KMS-11 (cell line): ENCODE data around the gene ZDHHC5.
A peak's percentile ranks its signal among the peaks of the same experiment; 100 is the strongest.

Experiments
- H2AFZ ChIP-seq: fragments of 200-600 bp; sonication (generic); 2 replicates; pipeline ENCODE4 v1.6.1; 2016; ENCODE audit warnings: antibody characterized with exemption, mixed run types, low read depth
- H3K27ac ChIP-seq: fragments of 200-600 bp; sonication (generic); 2 replicates; pipeline ENCODE4 v1.6.1; 2016; ENCODE audit warnings: mild to moderate bottlenecking, mixed run types
- H3K27me3 ChIP-seq: fragments of 200-600 bp; sonication (generic); 2 replicates; pipeline ENCODE4 v1.6.1; 2017; ENCODE audit warnings: mild to moderate bottlenecking, low read depth, mixed run types, moderate library complexity; ENCODE audit not compliant: insufficient read depth
- H3K36me3 ChIP-seq: fragments of 200-600 bp; sonication (generic); 2 replicates; pipeline ENCODE4 v1.6.1; 2017; ENCODE audit warnings: mild to moderate bottlenecking, mixed run types; ENCODE audit not compliant: insufficient read depth
- H3K4me1 ChIP-seq: fragments of 200-600 bp; sonication (generic); 2 replicates; pipeline ENCODE4 v1.6.1; 2016; ENCODE audit warnings: mild to moderate bottlenecking, low read depth, mixed run types; ENCODE audit not compliant: poor library complexity, severe bottlenecking
- H3K4me2 ChIP-seq: fragments of 200-600 bp; sonication (generic); 2 replicates; pipeline ENCODE4 v1.7.0; 2016; ENCODE audit warnings: mild to moderate bottlenecking, mixed run types
- H3K4me3 ChIP-seq: fragments of 200-600 bp; sonication (generic); IDR thresholded peaks from 2 replicates; pipeline ENCODE4 v1.6.1; 2017; ENCODE audit warnings: low read depth, low read length, mixed read lengths; ENCODE audit not compliant: insufficient read depth
- H3K79me2 ChIP-seq: fragments of 200-600 bp; sonication (generic); 2 replicates; pipeline ENCODE4 v1.6.1; 2016; ENCODE audit warnings: low read depth, mixed run types; ENCODE audit not compliant: insufficient read depth
- H3K9ac ChIP-seq: fragments of 200-600 bp; sonication (generic); 2 replicates; pipeline ENCODE4 v1.6.1; 2016; ENCODE audit warnings: mild to moderate bottlenecking, mixed run types
- H4K20me1 ChIP-seq: fragments of 200-600 bp; sonication (generic); 2 replicates; pipeline ENCODE4 v1.6.1; 2016; ENCODE audit warnings: mild to moderate bottlenecking, mixed run types; ENCODE audit not compliant: insufficient read depth
- CTCF ChIP-seq: fragments of 200-600 bp; sonication (generic); conservative IDR thresholded peaks from 2 replicates; pipeline ENCODE4 v1.6.1; 2017; ENCODE audit warnings: low read depth, mild to moderate bottlenecking, antibody characterized with exemption, low read length, moderate library complexity, mixed read lengths

ZDHHC5 gene

DNA sequence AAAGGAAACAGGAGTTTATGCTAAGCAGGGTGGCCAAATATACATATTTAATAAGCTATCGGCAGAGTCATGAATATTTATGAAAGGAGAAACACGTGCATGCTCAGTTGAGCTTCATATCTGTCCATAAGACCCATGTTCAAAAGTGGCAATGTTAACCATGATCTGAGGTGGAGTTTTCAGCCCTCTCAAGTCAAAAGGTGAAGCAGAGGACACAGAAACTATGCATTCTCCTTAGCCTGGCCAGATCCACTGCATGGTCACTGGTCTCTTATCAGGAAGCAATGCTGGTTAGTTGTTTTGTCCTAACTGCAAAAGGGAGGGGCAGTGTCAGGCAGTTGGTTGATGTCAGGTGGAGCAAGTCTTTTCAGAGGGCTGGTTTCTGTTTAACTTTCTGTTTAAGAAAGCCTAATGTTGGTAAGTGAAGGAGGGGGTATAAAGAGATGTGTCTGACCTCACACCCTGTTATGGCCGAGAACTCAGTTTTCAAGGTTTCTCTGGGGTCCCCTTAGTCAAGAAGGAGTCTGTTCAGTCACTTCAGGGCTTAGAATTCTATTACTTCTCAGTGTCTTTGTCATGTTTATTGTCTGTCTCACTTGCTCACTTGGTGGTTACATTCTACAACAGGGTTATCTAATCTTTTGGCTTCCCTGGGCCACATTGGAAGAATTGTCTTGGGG is 67.8 kb downstream of the ZDHHC5 start:
- Histone ChIP-seq H2AFZ (no peak overlapping the region), H3K27me3 (no peaks in the 10 kb centered on the region), H3K4me1 (peaks cover 18% of the 10 kb centered on the region), H3K4me2 (peak overlapping the region; percentile 3), H4K20me1 (no peaks in the 10 kb centered on the region), H3K9ac (no peak overlapping the region), H3K79me2 (peaks cover 23% of the 10 kb centered on the region; the same call in 1 of the 2 replicates), H3K36me3 (no peaks in the 10 kb centered on the region; the same call in 1 of the 2 replicates), H3K4me3 (no peak overlapping the region), H3K27ac (peak overlapping the region; percentile 24; the same call in 1 of the 2 replicates)
- TF ChIP-seq CTCF = no peak

GRCh38 chr11:57741132-57742086 is 73.5 kb downstream of the ZDHHC5 start, which contains the start of gene SELENOH:
TSS of gene SELENOH (plus strand) at chr11:57741491. CDS start at chr11:57741596, 105 bp downstream.
- no peak within 1 kb of the TSS for H3K4me3 ChIP-seq
- peak within 1 kb of the TSS; percentile 85 for H3K9ac ChIP-seq
- no peaks in the 10 kb centered on the region for H3K27me3 ChIP-seq
- H3K4me1 ChIP-seq = peaks cover 7% of the 10 kb centered on the region
- no peaks in the 10 kb centered on the region; the same call in 1 of the 2 replicates for H3K36me3 ChIP-seq
- H3K4me2 ChIP-seq = peak within 1 kb of the TSS; percentile 78
- H2AFZ ChIP-seq = peak within 1 kb of the TSS; percentile 59
- H3K27ac ChIP-seq = peak within 1 kb of the TSS; percentile 68
- H3K79me2 ChIP-seq = 0 out of 2 replicates have a peak, but pooled peaks cover 12% of the 10 kb centered on the region
- no peaks in the 10 kb centered on the region for H4K20me1 ChIP-seq
- TF ChIP-seq CTCF = no peak

DNA sequence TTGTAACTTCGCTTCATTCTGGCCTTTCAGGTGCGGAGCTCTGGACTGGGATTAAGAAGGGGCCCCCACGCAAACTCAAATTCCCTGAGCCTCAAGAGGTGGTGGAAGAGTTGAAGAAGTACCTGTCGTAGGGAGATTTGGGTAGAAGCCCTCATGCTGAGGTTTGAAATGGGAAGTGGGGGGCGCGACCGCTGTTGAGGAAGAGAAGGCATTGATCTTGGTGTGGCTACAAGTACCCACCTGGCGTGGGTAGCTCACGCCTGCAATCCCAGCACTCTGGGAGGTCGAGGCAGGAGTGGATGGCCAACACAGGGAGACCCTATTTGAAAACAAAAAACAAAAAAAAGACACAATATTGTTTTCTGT is 74.2 kb downstream of the ZDHHC5 start:
- Histone ChIP-seq H3K27me3 (no peaks in the 10 kb centered on the region), H3K36me3 (no peaks in the 10 kb centered on the region; the same call in 1 of the 2 replicates), H4K20me1 (no peaks in the 10 kb centered on the region), H3K9ac (peak overlapping the region; percentile 85), H3K4me2 (peak overlapping the region; percentile 46), H3K4me1 (peaks cover 7% of the 10 kb centered on the region), H2AFZ (peak overlapping the region; percentile 52; the same call in 1 of the 2 replicates), H3K27ac (peak overlapping the region; percentile 68), H3K79me2 (0 out of 2 replicates have a peak, but pooled peaks cover 12% of the 10 kb centered on the region), H3K4me3 (no peak overlapping the region)
- TF ChIP-seq CTCF = no peak

DNA sequence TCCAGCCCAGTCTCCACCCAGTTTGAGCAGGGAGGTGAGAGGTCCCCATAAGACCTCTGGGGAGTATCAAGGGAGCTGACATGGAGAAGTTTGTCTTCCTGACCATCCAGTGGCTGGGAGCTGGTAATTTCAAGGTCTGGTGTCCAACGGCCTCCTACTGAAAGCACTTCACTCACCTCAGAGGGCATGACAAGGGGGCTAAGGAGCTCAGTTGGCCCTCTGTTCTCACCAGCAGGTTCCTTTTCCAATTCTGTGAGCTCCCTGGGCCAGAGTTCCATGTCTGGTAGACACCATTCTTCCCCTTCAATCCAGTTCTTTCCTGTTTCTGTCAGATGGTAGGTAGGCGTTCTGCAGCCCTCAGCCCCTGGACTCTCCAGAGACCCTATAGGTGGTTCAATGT is 76.4 kb downstream of the ZDHHC5 start:
- H3K79me2 ChIP-seq = 0 out of 2 replicates have a peak, but pooled peaks cover 12% of the 10 kb centered on the region
- TF ChIP-seq CTCF = no peak
- no peaks in the 10 kb centered on the region for H3K27me3 ChIP-seq
- no peak overlapping the region for H3K4me3 ChIP-seq
- peaks cover 7% of the 10 kb centered on the region for H3K4me1 ChIP-seq
- H3K9ac ChIP-seq = no peak overlapping the region
- H2AFZ ChIP-seq = no peak overlapping the region
- no peaks in the 10 kb centered on the region; the same call in 1 of the 2 replicates for H3K36me3 ChIP-seq
- H3K27ac ChIP-seq = no peak overlapping the region
- H4K20me1 ChIP-seq = no peaks in the 10 kb centered on the region
- no peak overlapping the region for H3K4me2 ChIP-seq
